Measurements from ENCODE around the gene MMEL1. TPM values are rescaled to one million over a fixed set of nuclear protein-coding genes. Genes with fewer than 3 reads are reported as not detected.

MMEL1 gene
- total and polyA plus RNA-seq, 2 of the 13 experiments (the other 11 are each of a cell fraction or from before 2014, with no cell fraction given), result 0.48 TPM; not detected in 1

- TF ChIP-seq ZNF121 (CRISPR knock-in tag; IDR thresholded peaks at IDR 0.05) (no peak), TERF1 (CRISPR knock-in tag; IDR thresholded peaks at IDR 0.05) (0 out of 2 replicates have a peak, but pooled peaks have one; percentile 39), FOXO4 (CRISPR knock-in tag; conservative IDR thresholded peaks at IDR 0.05) (no peak), DMTF1 (CRISPR knock-in tag; IDR thresholded peaks at IDR 0.05) (no peak), DNMT3B (CRISPR knock-in tag; conservative IDR thresholded peaks at IDR 0.05) (no peak), SOX13 (IDR thresholded peaks at IDR 0.05) (no peak), SOX13 (CRISPR knock-in tag; conservative IDR thresholded peaks at IDR 0.05 in 1 of 2, IDR thresholded peaks at IDR 0.05 in 1 of 2) (no peak), SP5 (CRISPR knock-in tag; IDR thresholded peaks at IDR 0.05; ENCODE audit: borderline replicate concordance, low read depth) (no peak), ZNF557 (CRISPR knock-in tag; IDR thresholded peaks at IDR 0.05) (no peak), CBX5 (CRISPR knock-in tag; IDR thresholded peaks at IDR 0.05; ENCODE audit: borderline replicate concordance) (no peak), ZNF441 (CRISPR knock-in tag; IDR thresholded peaks at IDR 0.05; ENCODE audit: borderline replicate concordance) (peak; percentile 58; the same call in 1 of the 2 replicates), PRDM4 (CRISPR knock-in tag; IDR thresholded peaks at IDR 0.05; ENCODE audit: borderline replicate concordance) (no peak), WIZ (CRISPR knock-in tag; IDR thresholded peaks at IDR 0.05) (no peak), ZNF841 (CRISPR knock-in tag; IDR thresholded peaks at IDR 0.05; ENCODE audit: borderline replicate concordance) (no peak), CBX2 (IDR thresholded peaks at IDR 0.05; ENCODE audit: low read depth, low read length) (no peak), CBX2 (CRISPR knock-in tag; IDR thresholded peaks at IDR 0.05; ENCODE audit: low read depth) (no peak), ZNF546 (CRISPR knock-in tag; conservative IDR thresholded peaks at IDR 0.05) (0 out of 2 replicates have a peak, but pooled peaks have one; percentile 68), BATF2 (CRISPR knock-in tag; IDR thresholded peaks at IDR 0.05) (no peak), ZNF33A (CRISPR knock-in tag; IDR thresholded peaks at IDR 0.05; ENCODE audit: borderline replicate concordance) (no peak), ZNF746 (CRISPR knock-in tag; IDR thresholded peaks at IDR 0.05) (0 out of 2 replicates have a peak, but pooled peaks have one; percentile 50), KAT8 (CRISPR knock-in tag; IDR thresholded peaks at IDR 0.05) (no peak; the same call in 1 of the 2 replicates), ZNF432 (CRISPR knock-in tag; IDR thresholded peaks at IDR 0.05; ENCODE audit: borderline replicate concordance) (no peak), SKI (IDR thresholded peaks at IDR 0.05; ENCODE audit: partially characterized antibody) (no peak)
These were observed 77.1 kb downstream of the MMEL1 start (continued) for GRCh38 chr1:2555634-2556276.

Measured in HepG2 (cell line).